Natural killer cell (primary cell): Measurements from ENCODE around the gene OSBPL1A. TPM values are rescaled to one million over a fixed set of nuclear protein-coding genes. Genes with fewer than 3 reads are reported as not detected.

ENCODE experiments used
- ATAC-seq, 3 donors: fragments of 150-1000 bp in 2 of 3; fragments of 200-7000 bp in 1 of 3; cut with Tn5 transposase; 1 replicate in 1 of 3; 2 replicates in 2 of 3; pipeline ENCODE4 v1.10.0; 2021; ENCODE audit warnings: mild to moderate bottlenecking in 2 of 3, moderate library complexity in 2 of 3
- DNase-seq, 2 donors: peaks; one replicate each; pipeline versions ENCODE4 v3.0.0 to v3.0.0-alpha.2; 2013 to 2021; ENCODE audit warnings: mixed read lengths in 1 of 2
- H3K27ac ChIP-seq: one replicate; pipeline ENCODE4 v1.5.1; 2013; ENCODE audit warnings: mild to moderate bottlenecking, low read length
- H3K27me3 ChIP-seq: one replicate; pipeline ENCODE4 v1.6.1; 2013; ENCODE audit warnings: low read length; ENCODE audit not compliant: control insufficient read depth, insufficient read depth
- H3K36me3 ChIP-seq: one replicate; pipeline ENCODE4 v1.6.1; 2013; ENCODE audit warnings: low read length; ENCODE audit not compliant: control insufficient read depth, insufficient read depth
- H3K4me1 ChIP-seq: one replicate; pipeline ENCODE4 v1.6.1; 2013; ENCODE audit warnings: low read length; ENCODE audit not compliant: control insufficient read depth, insufficient read depth
- H3K4me3 ChIP-seq: one replicate; pipeline ENCODE4 v1.5.1; 2013; ENCODE audit warnings: low read length
- H3K9me3 ChIP-seq: one replicate; pipeline ENCODE4 v1.6.1; 2013; ENCODE audit warnings: low read length; ENCODE audit not compliant: control insufficient read depth, insufficient read depth
- H3K27ac Mint-ChIP-seq, 2 donors: one replicate each; pipeline ENCODE4 v1.8.0; 2022; ENCODE audit warnings: mild to moderate bottlenecking in 2 of 2, mixed read lengths in 2 of 2, moderate library complexity in 1 of 2
- H3K27me3 Mint-ChIP-seq, 2 donors: one replicate each; pipeline ENCODE4 v1.8.0; 2022; ENCODE audit warnings: low read depth in 2 of 2, mixed read lengths in 2 of 2
- H3K36me3 Mint-ChIP-seq: one replicate; pipeline ENCODE4 v1.8.0; 2022; ENCODE audit warnings: mixed read lengths
- H3K4me1 Mint-ChIP-seq, 2 donors: one replicate each; pipeline ENCODE4 v1.8.0; 2022; ENCODE audit warnings: mixed read lengths in 2 of 2
- H3K4me3 Mint-ChIP-seq: one replicate; pipeline ENCODE4 v1.8.0; 2022; ENCODE audit warnings: mild to moderate bottlenecking, moderate library complexity, mixed read lengths
- H3K9me3 Mint-ChIP-seq, 2 donors: one replicate each; pipeline ENCODE4 v1.8.0; 2022; ENCODE audit warnings: mixed read lengths in 2 of 2
- CTCF ChIP-seq: fragments of 200-600 bp; IDR thresholded peaks from one replicate; pipeline ENCODE4 v1.8.0; 2022; ENCODE audit warnings: antibody characterized with exemption
- WGBS: methylation state at CpG from one replicate; pipeline ENCODE4 v1.1.7; 2013; ENCODE audit warnings: missing lambda C conversion rate; ENCODE audit not compliant: insufficient coverage; 5-methylcytosine and 5-hydroxymethylcytosine counted together
- intact Hi-C: fragments of 100-400 bp; cut with micrococcal nuclease; formaldehyde crosslinking; loops from one replicate; pipeline ENCODE4 v1.14.2; 2022
- total RNA-seq, 4 donors: library from RNA; stranded (reverse); fragments of 120-200 nt in 1 of 4; gene quantifications; one replicate each; pipeline versions ENCODE4 v1.2.3 to v1.2.4, GENCODE V29; 2013 to 2022

OSBPL1A gene
- total RNA-seq, 3 donors from 2014 or later (not counting 1 experiment from before 2014, with no cell fraction given) = 1.2 to 32.5 (median 1.5) TPM

GRCh38 chr18:24443870-24444269 lies 46.2 kb upstream of the OSBPL1A start:
- Histone ChIP-seq H3K4me3 (no peak overlapping the region), H3K36me3 (peaks cover 27% of the 10 kb centered on the region), H3K4me1 (no peaks in the 10 kb centered on the region), H3K27ac (no peak overlapping the region), H3K27me3 (no peaks in the 10 kb centered on the region), H3K9me3 (no peaks in the 10 kb centered on the region)
- Mint-ChIP-seq H3K4me3 (no peak overlapping the region), H3K4me1 (no peaks in the 10 kb centered on the region), H3K9me3 (no peaks in the 10 kb centered on the region), H3K27me3 (no peaks in the 10 kb centered on the region), H3K36me3 (peaks cover 8% of the 10 kb centered on the region), H3K27ac (no peak overlapping the region)
- ATAC-seq (no peak), DNase-seq (no peak)
- TF ChIP-seq CTCF = no peak
- intact Hi-C loops = no loop called here
- 19% methylated on average over 2 of the region's 2 CpGs for WGBS

- Histone ChIP-seq H3K4me1 (no peaks in the 10 kb centered on the region), H3K27me3 (no peaks in the 10 kb centered on the region), H3K27ac (no peak overlapping the region), H3K36me3 (peaks cover 12% of the 10 kb centered on the region), H3K9me3 (no peaks in the 10 kb centered on the region), H3K4me3 (no peak overlapping the region)
- DNase-seq (no peak), ATAC-seq (peak in 1 of 3 donors; percentile 60)
- Mint-ChIP-seq H3K4me1 (no peaks in the 10 kb centered on the region), H3K4me3 (no peak overlapping the region), H3K27ac (no peak overlapping the region), H3K36me3 (peaks cover 15% of the 10 kb centered on the region), H3K27me3 (no peaks in the 10 kb centered on the region), H3K9me3 (no peaks in the 10 kb centered on the region)
- WGBS = 89% methylated on average over 1 of the region's 1 CpG
- TF ChIP-seq CTCF = no peak
- intact Hi-C loops = no loop called here
These were observed 39.3 kb upstream of the OSBPL1A start for GRCh38 chr18:24436939-24437338.

- no peaks in the 10 kb centered on the region for H3K27me3 Mint-ChIP-seq
These were observed 35.0 kb upstream of the OSBPL1A start for GRCh38 chr18:24432618-24433017.

More at GRCh38 chr18:24432618-24433017, 35.0 kb upstream of the OSBPL1A start:
- H3K27ac ChIP-seq = no peak overlapping the region
- Mint-ChIP-seq H3K9me3 (no peaks in the 10 kb centered on the region), H3K36me3 (no peaks in the 10 kb centered on the region), H3K27ac (no peak overlapping the region), H3K4me3 (no peak overlapping the region), H3K4me1 (peaks cover 0 to 5% of the 10 kb centered on the region in 2 donors)
- H3K4me1 ChIP-seq = peaks cover under 1% of the 10 kb centered on the region
- intact Hi-C loops = no loop called here
- no peaks in the 10 kb centered on the region for H3K9me3 ChIP-seq
- H3K4me3 ChIP-seq = no peak overlapping the region
- 98% methylated on average over 2 of the region's 3 CpGs for WGBS
- TF ChIP-seq CTCF = no peak
- no peaks in the 10 kb centered on the region for H3K27me3 ChIP-seq
- no peak for DNase-seq
- H3K36me3 ChIP-seq = peaks cover 2% of the 10 kb centered on the region
- ATAC-seq = peak in 1 of 3 donors; percentile 44
